Tibial artery (tissue), 4 donors: Measurements from ENCODE around the gene ZNF280D.

ENCODE experiments used
- DNase-seq, 2 donors: peaks; one replicate each; pipeline ENCODE4 v3.0.0-alpha.2; 2019
- H3K27ac ChIP-seq, 2 donors: fragments of 200-600 bp; sonication (generic) in 1 of 2; 1 replicate in 1 of 2; 2 replicates in 1 of 2; pipeline ENCODE4 v1.5.1; 2018 to 2019; ENCODE audit warnings: mild to moderate bottlenecking in 1 of 2
- H3K27me3 ChIP-seq, 2 donors: fragments of 200-600 bp; sonication (generic) in 1 of 2; one replicate each; pipeline versions ENCODE4 v1.5.1 to v1.6.0; 2016 to 2019
- H3K36me3 ChIP-seq, 3 donors: fragments of 200-600 bp; sonication (generic) in 2 of 3; one replicate each; pipeline ENCODE4 v1.5.1; 2016 to 2019; ENCODE audit warnings: mild to moderate bottlenecking in 2 of 3
- H3K4me1 ChIP-seq, 4 donors: fragments of 200-600 bp; sonication (generic) in 2 of 4; 1 replicate in 3 of 4; 2 replicates in 1 of 4; pipeline ENCODE4 v1.5.1; 2016 to 2019
- H3K4me3 ChIP-seq, 2 donors: fragments of 200-600 bp; sonication (generic) in 1 of 2; 1 replicate in 1 of 2; 2 replicates in 1 of 2; pipeline ENCODE4 v1.5.1; 2018 to 2019; ENCODE audit warnings: mild to moderate bottlenecking in 2 of 2
- H3K9me3 ChIP-seq, 3 donors: fragments of 200-600 bp; sonication (generic) in 1 of 3; one replicate each; pipeline ENCODE4 v1.5.1; 2016 to 2019
- CTCF ChIP-seq, 2 experiments: fragments of 200-600 bp in 1 of 2; fragments of 450-650 bp in 1 of 2; IDR thresholded peaks; one replicate each; pipeline ENCODE4 v1.5.1; 2017 to 2019; ENCODE audit warnings: antibody characterized with exemption in 2 of 2, mild to moderate bottlenecking in 1 of 2, moderate library complexity in 1 of 2
- intact Hi-C: fragments of 100-400 bp; cut with DNase I; formaldehyde crosslinking; loops from one replicate; pipeline ENCODE4 v1.15.0; 2023; ENCODE audit warnings: low total_unique reads

Gene ZNF280D

GRCh38 chr15:56776839-56777238, 43.5 kb upstream of the ZNF280D start:
- Histone ChIP-seq H3K27me3 (no peaks in the 10 kb centered on the region), H3K4me1 (no peaks in the 10 kb centered on the region), H3K27ac (no peak overlapping the region), H3K36me3 (no peaks in the 10 kb centered on the region), H3K9me3 (no peaks in the 10 kb centered on the region), H3K4me3 (no peak overlapping the region)
- DNase-seq = no peak
- TF ChIP-seq CTCF (IDR thresholded peaks at IDR 0.05) = no peak
- intact Hi-C loops = no loop called here

GRCh38 chr15:56775641-56776040, 42.3 kb upstream of the ZNF280D start:
- Histone ChIP-seq H3K27me3 (no peaks in the 10 kb centered on the region), H3K27ac (no peak overlapping the region), H3K4me3 (no peak overlapping the region), H3K36me3 (no peaks in the 10 kb centered on the region), H3K9me3 (no peaks in the 10 kb centered on the region), H3K4me1 (no peaks in the 10 kb centered on the region)
- intact Hi-C loops = no loop called here
- no peak for TF ChIP-seq CTCF (IDR thresholded peaks at IDR 0.05)
- no peak for DNase-seq

- H3K9me3 ChIP-seq = no peaks in the 10 kb centered on the region
- no peak overlapping the region for H3K4me3 ChIP-seq
- intact Hi-C loops = no loop called here
- H3K27ac ChIP-seq = no peak overlapping the region
- H3K27me3 ChIP-seq = no peaks in the 10 kb centered on the region
- H3K36me3 ChIP-seq = no peaks in the 10 kb centered on the region
- no peak for TF ChIP-seq CTCF (IDR thresholded peaks at IDR 0.05)
- no peak for DNase-seq
- no peaks in the 10 kb centered on the region for H3K4me1 ChIP-seq
Observed at GRCh38 chr15:56774356-56774755, 41.0 kb upstream of the ZNF280D start.

GRCh38 chr15:56772868-56773639, 39.7 kb upstream of the ZNF280D start:
- intact Hi-C loops = no loop called here
- H3K27me3 ChIP-seq = no peaks in the 10 kb centered on the region
- H3K36me3 ChIP-seq = no peaks in the 10 kb centered on the region
- DNase-seq = no peak
- no peaks in the 10 kb centered on the region for H3K4me1 ChIP-seq
- no peak overlapping the region for H3K27ac ChIP-seq
- no peaks in the 10 kb centered on the region for H3K9me3 ChIP-seq
- no peak for TF ChIP-seq CTCF (IDR thresholded peaks at IDR 0.05)
- H3K4me3 ChIP-seq = no peak overlapping the region

- Histone ChIP-seq H3K27ac (no peak overlapping the region), H3K4me3 (no peak overlapping the region), H3K27me3 (no peaks in the 10 kb centered on the region), H3K36me3 (no peaks in the 10 kb centered on the region), H3K9me3 (no peaks in the 10 kb centered on the region), H3K4me1 (peaks cover 0 to 3% (median 1%) of the 10 kb centered on the region in 4 donors)
- no peak for TF ChIP-seq CTCF (IDR thresholded peaks at IDR 0.05)
- intact Hi-C loops = no loop called here
- no peak for DNase-seq
Observed at GRCh38 chr15:56770173-56770572, 36.9 kb upstream of the ZNF280D start.
